ENCODE measurements around the gene OTC.

DNA sequence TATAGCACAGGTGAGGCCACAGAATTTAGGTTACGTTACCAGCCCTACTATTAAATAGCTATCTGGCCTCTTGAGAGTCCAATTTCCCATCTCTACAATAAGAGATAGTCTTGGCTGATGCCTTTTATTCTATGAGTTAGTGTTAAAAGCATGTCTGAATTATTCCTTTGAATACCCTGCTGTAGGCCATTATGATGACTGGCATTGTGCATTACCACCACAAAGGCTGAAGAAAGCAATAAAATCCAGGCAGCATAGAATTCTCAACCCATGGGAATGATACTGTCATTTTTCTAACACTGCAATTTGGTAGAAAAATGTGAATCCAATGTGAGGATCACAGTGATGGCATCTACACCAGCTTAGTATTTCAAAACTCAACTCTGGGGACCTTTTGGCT is 51.4 kb downstream of the OTC start:
- TF ChIP-seq, protein P1, sequence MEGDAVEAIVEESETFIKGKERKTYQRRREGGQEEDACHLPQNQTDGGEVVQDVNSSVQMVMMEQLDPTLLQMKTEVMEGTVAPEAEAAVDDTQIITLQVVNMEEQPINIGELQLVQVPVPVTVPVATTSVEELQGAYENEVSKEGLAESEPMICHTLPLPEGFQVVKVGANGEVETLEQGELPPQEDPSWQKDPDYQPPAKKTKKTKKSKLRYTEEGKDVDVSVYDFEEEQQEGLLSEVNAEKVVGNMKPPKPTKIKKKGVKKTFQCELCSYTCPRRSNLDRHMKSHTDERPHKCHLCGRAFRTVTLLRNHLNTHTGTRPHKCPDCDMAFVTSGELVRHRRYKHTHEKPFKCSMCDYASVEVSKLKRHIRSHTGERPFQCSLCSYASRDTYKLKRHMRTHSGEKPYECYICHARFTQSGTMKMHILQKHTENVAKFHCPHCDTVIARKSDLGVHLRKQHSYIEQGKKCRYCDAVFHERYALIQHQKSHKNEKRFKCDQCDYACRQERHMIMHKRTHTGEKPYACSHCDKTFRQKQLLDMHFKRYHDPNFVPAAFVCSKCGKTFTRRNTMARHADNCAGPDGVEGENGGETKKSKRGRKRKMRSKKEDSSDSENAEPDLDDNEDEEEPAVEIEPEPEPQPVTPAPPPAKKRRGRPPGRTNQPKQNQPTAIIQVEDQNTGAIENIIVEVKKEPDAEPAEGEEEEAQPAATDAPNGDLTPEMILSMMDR (IDR thresholded peaks at IDR 0.05) = no peak
- no peak for TF ChIP-seq EP300 (IDR thresholded peaks at IDR 0.05)
